T-helper 1 cell treated with Interleukin-12 subunit alpha and Interleukin-12 subunit beta and Interleukin-4 antibody, amounts not matched to agents 30 ng/mL and 1 ng/mL, for 36 hours (primary cell): ENCODE measurements around the gene MARS2. TPM values are rescaled to one million over a fixed set of nuclear protein-coding genes. Genes with fewer than 3 reads are reported as not detected.
"Not testable (repeated sequence)": the region's sequence is repeated elsewhere in the genome, so short reads cannot be mapped to it uniquely, and the experiment has no call there.

Experiments
- intact Hi-C: fragments of 100-400 bp; cut with micrococcal nuclease; formaldehyde crosslinking; loops from one replicate; pipeline ENCODE4 v1.15.1; 2024
- total RNA-seq: library from RNA; stranded (reverse); gene quantifications from 2 replicates; pipeline ENCODE4 v1.2.3, GENCODE V29; 2022

The MARS2 gene
- 12.8 and 14.7 TPM in 2 replicates for total RNA-seq

DNA sequence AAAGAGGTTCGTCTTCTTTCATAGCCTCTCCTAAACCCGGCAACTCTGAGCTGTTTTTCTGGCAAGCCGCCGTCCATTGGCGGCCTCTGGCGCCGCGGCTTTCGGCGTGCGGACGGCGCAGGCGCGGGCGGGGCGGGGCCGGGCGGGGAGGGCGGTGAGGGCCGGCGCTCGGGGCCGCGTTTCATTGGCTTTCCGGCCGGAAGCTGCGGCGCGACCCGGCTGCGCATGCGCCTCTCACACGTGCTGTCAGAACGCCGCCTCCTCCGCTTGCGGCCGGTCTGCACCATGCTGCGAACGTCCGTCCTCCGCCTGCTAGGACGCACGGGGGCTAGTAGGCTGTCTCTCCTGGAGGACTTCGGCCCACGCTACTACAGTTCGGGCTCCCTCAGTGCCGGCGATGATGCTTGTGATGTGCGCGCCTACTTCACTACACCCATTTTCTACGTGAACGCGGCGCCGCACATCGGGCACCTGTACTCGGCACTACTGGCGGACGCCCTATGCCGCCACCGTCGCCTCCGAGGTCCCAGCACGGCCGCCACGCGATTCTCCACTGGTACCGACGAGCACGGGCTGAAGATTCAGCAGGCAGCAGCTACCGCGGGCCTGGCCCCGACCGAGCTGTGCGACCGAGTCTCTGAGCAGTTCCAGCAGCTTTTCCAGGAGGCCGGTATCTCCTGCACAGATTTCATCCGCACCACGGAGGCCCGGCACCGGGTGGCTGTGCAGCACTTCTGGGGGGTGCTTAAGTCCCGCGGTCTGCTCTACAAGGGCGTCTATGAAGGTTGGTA is at the start of gene MARS2:
TSS of gene MARS2 (plus strand) at position 249 of the 791 bp plus-strand sequence. CDS start at position 286, 37 bp downstream.
- intact Hi-C loops: loop anchor here (1.0 to 10.0 kb wide), 17 partner anchors 99 to 1641 kb away; partner anchors contain the start of genes CCDC150, COQ10B, DNAH7 and GTF3C3

DNA sequence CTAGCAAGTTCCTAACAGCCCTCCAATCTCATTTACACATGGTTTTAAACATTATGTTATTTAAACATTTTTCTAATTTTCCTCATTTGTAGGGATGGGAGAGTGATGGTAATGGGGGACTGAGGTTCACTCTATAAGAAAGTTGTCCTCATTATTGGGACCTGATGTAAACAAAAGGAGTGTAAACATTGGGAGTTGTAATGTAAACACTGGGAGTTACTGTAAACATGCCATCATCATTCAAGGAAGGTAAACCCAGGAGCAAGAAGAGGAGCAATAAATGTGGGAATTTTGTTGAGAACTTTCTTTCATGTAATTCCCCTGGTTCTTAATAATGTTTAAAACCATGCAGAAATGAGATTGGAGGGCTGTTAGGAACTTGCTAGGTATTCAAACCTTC is 47.6 kb upstream of the MARS2 start:
- intact Hi-C loops: no loop called here

DNA sequence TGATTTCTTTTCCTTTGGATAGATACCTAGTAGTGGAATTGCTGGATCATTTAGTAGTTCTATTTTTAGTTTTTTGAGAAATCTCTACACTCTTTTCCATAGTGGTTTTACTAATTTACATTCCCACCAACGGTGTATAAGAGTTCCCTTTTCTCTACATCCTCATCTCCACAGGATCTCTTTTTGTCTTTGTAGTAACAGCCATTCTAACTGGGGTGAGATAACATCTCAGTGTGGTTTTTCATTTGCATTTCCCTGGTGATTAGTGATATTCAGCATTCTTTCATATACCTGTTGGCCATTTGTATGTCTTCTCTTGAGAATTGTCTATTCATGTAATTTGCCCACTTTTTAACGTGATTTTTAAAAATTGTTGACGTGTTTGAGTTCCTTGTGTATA is 43.5 kb upstream of the MARS2 start:
- intact Hi-C loops: no loop called here

DNA sequence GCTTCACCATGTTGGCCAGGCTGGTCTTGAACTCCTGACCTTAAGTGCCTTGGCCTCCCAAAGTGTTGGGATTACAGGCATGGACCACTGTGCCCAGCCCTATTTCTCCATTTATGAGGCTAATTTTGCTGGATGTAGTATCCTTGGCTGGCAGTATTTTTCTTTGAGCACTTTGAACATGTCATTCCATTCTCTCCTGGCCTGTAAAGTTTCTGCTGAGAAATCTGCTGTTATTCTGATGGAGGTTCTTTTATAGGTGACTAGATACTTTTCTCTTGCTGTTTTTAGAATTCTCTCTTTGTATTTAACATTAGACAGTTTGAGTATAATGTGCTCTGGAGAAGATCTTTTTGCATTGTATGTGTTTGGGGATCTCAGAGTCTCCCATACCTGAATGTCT is 38.9 kb upstream of the MARS2 start:
- intact Hi-C loops: no loop called here

DNA sequence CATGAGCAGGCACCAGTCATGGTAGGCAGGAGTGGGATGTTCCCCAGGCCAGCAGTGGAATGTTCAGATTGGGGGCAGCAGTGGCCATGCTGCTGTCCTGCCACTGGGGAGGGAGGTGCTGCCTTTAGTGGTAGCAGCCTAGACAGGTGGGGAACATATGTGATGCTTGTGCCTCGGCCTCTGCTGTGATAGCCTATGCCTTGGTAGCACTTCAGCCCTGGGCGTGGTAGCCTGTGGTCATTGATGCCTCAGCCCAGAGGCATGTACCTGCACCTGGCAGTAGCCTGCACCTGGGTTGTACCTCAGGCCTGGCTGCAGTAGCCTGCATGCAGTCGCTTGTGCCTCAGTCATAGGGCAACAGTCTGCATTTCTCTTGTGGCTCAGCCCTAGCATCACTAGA is 36.9 kb upstream of the MARS2 start:
- intact Hi-C loops: no loop called here

DNA sequence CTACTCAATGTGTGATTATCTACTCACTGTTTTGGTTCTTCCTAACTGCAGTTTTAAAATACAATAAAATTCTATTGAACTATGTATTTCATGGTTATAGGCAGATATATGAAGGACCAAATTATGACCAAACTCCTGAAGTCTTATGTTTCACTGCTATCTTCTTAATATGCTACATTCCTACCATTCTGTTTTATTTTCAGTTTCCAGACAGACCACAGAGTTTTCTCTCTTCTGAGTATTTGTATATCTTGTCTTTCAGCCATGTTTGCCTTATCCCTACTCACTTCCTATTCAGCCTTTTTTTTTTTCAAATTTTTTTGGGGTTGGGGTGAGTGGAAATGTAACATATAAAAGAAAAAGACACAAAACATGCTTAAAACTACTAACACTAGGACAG is 36.1 kb upstream of the MARS2 start:
- intact Hi-C loops: no loop called here

DNA sequence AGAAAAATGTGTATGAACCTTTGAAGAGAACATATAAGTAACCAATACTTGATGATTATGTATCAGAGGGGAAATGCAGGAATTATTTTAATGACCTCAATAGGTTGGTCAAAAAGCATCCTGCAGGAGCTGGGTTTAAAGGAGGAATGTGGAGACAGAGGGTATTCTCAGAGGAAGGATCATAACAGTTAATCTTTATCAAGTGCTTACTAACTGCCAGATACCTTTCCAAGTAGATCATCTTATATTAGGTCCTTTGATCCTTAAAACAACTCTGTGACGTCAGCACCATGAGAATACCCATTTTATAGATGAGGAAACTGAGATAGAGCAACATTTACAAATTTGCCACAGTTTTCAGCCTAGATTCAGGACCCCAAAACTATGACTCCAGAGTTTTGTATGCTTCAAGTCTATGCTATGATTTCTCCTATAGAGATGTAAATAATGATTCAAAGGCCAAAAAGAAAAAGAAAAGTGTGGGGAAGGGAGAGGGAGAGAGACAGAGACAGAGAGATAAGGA is 32.7 kb upstream of the MARS2 start:
- intact Hi-C loops: no loop called here

DNA sequence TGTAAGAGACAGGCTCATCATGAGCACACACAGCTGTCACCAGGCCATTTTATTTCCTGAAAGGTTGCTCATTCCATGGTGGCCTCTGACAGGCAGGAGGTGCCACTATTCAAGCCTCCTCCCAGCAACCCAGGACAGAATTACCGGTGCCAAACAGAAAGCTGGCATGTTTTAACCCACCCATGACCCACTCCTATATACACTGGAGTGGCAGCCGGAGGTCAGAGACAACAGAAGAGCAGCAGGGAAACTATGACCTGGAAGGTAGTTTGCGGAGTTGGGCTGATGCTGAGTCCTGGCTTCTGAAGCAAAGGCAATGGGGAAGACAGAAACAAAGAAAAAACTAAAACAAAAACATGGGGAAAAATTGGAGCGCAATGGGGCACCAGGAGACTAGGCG is 32.1 kb upstream of the MARS2 start:
- intact Hi-C loops: no loop called here

DNA sequence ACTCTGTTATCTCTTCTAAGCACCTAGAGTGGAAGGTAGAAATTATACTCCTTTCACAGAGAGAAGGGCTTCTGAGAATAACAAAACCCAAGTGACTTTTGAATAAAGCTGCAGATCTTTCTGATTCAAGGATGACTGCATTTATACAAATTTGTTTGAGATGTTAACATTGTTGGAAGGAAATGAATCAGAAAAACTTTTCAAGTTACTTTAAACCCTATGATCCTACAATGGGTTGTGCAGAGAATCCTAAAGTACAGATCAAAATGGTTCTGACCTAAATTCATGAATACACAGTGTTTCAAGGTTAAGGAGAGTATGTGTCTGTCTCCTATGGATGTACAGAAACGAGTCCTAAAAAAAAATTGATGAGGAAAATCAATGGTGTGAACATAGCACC is 31.6 kb upstream of the MARS2 start:
- intact Hi-C loops: no loop called here

DNA sequence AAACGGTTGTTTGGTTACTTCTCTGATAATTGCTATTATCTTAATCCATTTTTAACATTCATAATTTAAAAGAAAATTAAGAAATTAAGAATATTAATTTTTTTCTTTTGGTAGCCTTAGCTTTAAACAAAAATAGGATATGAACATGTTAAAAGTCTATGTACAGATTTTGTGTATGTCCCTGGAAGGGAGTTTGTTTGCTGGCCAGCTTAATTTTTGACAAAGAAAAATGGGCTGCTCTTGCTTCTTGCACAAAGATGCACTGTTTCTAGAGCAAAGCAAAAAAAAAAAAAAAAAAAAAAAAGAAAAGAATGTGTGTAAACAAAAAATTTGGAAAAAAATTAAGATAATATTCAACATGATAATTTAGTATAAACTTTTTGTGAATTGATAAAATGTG is 31.1 kb upstream of the MARS2 start:
- intact Hi-C loops: no loop called here

DNA sequence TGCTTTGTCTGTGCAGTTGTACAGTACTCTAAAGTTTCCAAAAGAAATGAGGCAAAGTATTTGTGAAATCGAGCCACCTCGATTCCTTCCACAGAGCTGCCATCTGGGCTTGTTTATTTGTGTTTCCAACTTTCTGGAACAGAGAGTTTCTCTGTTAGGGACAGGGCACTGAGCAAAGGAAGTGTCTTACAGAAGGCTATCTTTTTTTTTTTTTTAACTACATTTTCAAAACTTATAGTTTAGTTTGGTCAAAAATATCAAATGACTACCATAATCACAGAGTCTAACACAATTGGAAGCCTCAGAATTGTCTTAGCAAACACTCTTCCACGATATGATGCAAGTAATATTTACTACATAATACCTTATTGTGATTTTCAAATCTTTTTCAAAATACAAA is 30.6 kb upstream of the MARS2 start:
- intact Hi-C loops: no loop called here

DNA sequence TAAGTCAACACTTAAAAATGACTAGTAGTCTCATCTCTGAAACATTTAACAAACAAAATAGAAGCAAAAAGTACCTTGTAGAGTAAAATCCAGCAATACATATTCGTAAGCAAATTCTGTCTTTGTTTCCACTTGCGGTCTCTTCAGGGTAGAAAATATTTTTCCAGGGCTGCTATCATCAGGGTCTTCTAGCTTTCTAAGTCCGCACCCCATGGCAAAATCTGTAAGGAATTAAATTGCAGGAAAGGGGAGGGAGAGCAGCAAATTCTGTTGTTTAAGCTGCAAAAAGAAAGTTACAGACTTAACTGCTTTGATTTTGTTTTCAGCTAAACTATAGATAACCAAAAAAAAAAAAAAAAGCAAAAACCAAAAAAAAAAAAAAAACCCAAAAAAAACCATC is 29.9 kb upstream of the MARS2 start, which contains the start of gene RFTN2:
TSS of gene RFTN2 (minus strand) at position 342 of the 400 bp plus-strand sequence. CDS start at position 213, 129 bp downstream.
- intact Hi-C loops: no loop called here

DNA sequence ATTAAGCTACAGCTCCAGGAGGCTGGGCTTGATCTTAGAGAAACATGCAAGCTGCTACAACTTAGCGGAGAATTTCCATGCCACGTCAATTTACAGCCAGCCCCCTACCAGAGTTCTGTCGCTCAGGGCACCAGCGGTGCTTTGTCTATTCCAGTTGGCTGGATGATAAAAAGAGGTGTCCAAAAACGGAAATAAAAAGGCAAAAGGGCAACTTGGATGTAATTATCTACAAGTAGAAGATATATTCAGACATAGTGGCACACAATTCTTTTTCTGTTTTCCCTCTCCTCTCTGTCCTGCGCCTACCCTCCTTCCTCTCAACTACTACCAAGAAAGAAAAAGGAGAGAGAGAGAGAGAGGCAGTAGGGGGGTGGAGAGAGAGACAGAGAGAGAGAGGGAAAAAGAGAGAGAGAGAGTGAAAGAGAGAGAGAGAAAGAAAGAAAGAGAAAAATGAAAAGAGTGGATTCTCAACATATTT is 29.4 kb upstream of the MARS2 start:
- intact Hi-C loops: no loop called here

DNA sequence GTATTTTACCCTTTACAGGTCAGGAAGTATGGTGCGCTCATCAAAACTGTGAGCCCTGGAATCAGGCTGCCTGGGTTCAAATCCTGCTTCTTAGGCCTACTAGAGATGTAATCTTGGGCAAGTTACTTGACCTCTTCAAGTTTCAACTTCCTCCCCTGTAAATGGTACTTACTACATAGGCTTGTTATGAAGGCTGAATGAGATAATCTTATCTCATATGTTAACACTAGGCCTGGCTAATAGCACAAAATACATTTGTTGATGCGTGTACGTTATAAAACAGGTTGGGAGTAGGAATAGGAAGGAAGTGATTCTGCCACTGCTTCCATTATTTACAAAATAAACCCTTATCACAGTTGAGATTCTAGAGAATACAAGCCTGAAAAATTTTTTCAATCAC is 28.1 kb upstream of the MARS2 start:
- intact Hi-C loops: no loop called here

DNA sequence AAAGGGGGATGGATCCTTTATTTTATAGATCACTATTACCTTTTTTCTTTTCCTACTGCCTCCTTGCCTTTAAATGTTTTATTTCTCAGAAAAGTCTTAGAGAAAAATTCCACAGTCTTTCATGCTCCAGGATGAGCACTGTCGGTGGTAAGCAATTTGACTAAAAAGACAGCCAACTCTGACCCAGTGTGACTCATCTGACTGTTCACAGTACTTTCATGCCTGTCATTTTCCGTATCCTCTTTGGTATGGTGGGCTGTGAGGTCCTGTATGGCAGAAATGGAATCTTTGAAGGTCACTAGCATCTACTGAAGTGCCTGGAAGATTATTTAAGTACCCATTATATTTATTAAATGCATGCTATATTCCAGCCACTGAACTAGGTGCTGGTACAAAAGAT is 27.7 kb upstream of the MARS2 start:
- intact Hi-C loops: no loop called here

DNA sequence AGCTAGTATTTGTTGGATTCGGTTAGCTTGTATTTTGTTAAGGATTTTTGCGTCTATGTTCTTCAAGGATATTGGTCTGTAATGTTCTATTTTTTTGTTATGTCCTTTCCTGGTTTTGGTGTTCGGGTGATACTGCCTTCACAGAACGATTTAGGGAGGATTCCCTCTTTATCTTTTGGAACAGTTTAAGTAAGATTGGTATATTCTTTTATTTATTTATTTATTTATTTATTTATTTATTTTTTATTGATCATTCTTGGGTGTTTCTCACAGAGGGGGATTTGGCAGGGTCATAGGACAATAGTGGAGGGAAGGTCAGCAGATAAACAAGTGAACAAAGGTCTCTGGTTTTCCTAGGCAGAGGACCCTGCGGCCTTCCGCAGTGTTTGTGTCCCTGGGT is 10.0 kb upstream of the MARS2 start:
- intact Hi-C loops: not testable (repeated sequence)

DNA sequence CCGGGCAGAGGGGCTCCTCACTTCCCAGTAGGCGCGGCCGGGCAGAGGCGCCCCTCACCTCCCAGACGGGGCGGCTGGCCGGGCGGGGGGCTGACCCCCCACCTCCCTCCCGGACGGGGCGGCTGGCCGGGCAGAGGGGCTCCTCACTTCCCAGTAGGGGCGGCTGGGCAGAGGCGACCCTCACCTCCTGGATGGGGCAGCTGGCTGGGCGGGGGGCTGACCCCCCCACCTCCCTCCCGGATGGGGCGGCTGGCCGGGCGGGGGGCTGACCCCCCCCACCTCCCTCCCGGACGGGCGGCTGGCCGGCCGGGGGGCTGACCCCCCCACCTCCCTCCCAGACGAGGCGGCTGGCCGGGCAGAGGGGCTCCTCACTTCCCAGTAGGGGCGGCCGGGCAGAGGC is 9.2 kb upstream of the MARS2 start:
- intact Hi-C loops: not testable (repeated sequence)

DNA sequence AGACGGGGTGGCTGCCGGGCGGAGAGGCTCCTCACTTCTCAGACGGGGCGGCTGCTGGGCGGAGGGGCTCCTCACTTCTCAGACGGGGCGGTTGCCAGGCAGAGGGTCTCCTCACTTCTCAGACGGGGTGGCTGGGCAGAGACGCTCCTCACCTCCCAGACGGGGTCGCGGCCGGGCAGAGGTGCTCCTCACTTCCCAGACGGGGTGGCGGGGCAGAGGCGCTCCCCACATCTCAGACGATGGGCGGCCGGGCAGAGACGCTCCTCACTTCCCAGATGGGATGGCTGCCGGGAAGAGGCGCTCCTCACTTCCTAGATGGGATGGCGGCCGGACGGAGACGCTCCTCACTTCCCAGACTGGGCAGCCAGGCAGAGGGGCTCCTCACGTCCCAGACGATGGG is 8.6 kb upstream of the MARS2 start:
- intact Hi-C loops: not testable (repeated sequence)

DNA sequence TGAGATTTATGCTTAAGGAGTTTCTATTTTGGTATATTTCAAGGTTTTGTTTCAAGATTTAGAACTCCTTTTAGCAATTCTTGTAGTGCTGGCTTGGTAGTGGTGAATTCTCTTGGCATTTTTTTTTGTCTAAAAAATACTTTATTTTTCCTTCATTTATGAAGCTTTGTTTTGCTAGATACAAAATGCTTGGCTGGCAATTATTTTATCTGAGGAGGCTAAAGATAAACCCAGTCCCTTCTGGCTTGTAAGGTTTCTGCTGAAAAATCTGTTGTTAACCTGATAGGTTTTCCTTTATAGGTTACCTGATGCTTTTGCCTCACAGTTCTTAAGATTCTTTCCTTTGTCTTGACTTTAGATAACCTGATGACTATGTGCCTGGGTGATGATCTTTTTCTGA is 5.4 kb upstream of the MARS2 start:
- intact Hi-C loops: loop anchor here (10.0 kb wide), 3 partner anchors 505 to 1635 kb away; partner anchors contain the start of genes DNAH7 and STK17B

DNA sequence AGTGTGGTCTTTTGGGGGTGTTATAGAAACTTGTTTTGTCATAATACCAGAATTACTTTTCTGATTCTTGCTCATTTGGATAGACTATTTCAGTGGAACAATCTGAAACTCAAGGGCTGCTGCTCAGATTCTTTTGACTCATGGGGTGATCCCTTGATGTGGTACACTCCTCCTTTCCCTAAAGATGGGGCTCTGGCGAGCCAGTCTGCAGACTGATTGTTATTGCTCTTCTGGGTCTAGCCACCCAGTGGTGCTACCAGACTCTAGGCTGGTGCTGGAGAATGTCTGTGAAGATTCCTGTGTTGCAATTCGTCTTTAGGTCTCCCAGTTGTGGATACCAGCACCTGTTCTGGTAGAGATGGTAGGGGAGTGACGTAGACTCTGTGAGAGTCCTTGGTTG is 4.2 kb upstream of the MARS2 start:
- intact Hi-C loops: loop anchor here (10.0 kb wide), 3 partner anchors 506 to 1636 kb away; partner anchors contain the start of genes DNAH7 and STK17B

DNA sequence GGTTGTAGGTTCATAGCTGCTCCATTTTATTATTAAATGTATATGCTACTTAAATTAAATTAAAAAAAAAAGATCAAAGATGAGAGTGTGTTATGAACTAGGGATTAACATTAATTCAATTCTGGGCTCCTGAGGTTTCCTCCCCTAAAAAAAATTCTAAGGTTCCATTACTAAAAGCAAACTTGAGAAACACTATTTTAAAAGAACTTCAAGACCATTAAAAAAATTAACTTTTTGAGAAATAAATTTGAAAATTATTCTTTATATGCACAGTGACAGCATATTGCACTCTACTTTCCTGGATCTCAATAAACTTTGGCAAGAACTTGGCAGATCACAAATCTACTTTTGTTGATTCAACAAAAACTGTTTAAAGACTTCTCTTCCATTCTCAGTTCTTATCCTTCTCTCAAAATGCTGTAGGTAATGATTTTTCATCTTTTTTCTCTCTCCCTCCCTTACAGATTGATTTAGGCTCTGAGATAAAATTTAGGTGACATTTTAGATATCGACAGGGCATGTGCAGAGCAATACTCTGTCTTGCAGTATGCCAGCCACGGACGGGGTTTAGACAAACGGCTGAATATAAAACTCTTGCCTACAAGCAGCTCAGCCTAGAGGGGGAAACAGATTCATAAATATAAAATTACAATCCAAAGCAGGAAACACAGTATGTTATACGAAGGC is 592 bp upstream of the MARS2 start:
- intact Hi-C loops: loop anchor here (1.0 to 10.0 kb wide), 17 partner anchors 100 to 1640 kb away; partner anchors contain the start of genes CCDC150, COQ10B, DNAH7 and GTF3C3
